ENCODE results near the gene SEC24B. TPM values are rescaled to one million over a fixed set of nuclear protein-coding genes. Genes with fewer than 3 reads are reported as not detected.
A peak's percentile ranks its signal among the peaks of the same experiment; 100 is the strongest.

Gene SEC24B
- total RNA-seq, 1 experiment from 2014 or later: 35.0 TPM

- no TSS peak for BruUV-seq (replicated peaks)
- H3K4me1 Mint-ChIP-seq (ENCODE audit: insufficient read depth, unreplicated experiment): no peaks in the 10 kb centered on the region
- H3K27ac Mint-ChIP-seq (ENCODE audit: low read depth, unreplicated experiment): no peak overlapping the region
These were observed 156.0 kb downstream of the SEC24B start for GRCh38 chr4:109589605-109590004.

More at GRCh38 chr4:109589605-109590004, 156.0 kb downstream of the SEC24B start:
- ChIA-PET CTCF (interaction anchor here (0.6 kb wide), 1 partner anchor 128 kb away, joined by 3 read pairs; no protein-coding TSS in a partner anchor), POLR2A (interaction anchor here (0.6 to 0.7 kb wide), 2 partner anchors 9 to 30 kb away, joined by 3 read pairs; no protein-coding TSS in a partner anchor)
- intact Hi-C loops (cut with micrococcal nuclease): no loop called here
- no peak for TF ChIP-seq CTCF (IDR thresholded peaks at IDR 0.05; ENCODE audit: unreplicated experiment)
- DNase-seq (ENCODE audit: unreplicated experiment): no peak
- Mint-ChIP-seq H3K9me3 (ENCODE audit: unreplicated experiment) (peaks cover 1% of the 10 kb centered on the region), H3K4me3 (ENCODE audit: unreplicated experiment) (no peak overlapping the region), H3K27me3 (ENCODE audit: insufficient read depth, unreplicated experiment) (no peaks in the 10 kb centered on the region), H3K36me3 (ENCODE audit: insufficient read depth, unreplicated experiment) (no peaks in the 10 kb centered on the region)

Small RNA genes lying within 50 kb of the gene (microRNA-seq; reads per million reads assigned to microRNA genes)
- 23.8 reads per million, percentile 60 among the genes with 10 or more reads in this experiment for gene MIR576

Other genes with a start within 250 kb of the SEC24B start
- not detected in 2 replicates for gene COL25A1, start 131.2 kb upstream of the SEC24B start, total RNA-seq (2022)
- 11.0 and 16.3 TPM in 2 replicates for gene MCUB, start 126.4 kb downstream of the SEC24B start, total RNA-seq (2022)

Measured in MCF 10A (cell line).